ENCODE measurements around the gene DPP6.

DPP6 gene

GRCh38 chr7:154651501-154651900 lies 599.3 kb downstream of the DPP6 start:
- Histone ChIP-seq H3K4me3 (ENCODE audit: low read depth in 1 of 2, low read length in 1 of 2) (no peak overlapping the region), H3K4me1 (ENCODE audit: control insufficient read depth in 1 of 2, insufficient read depth in 1 of 2, low read depth in 1 of 2, low read length in 1 of 2) (no peaks in the 10 kb centered on the region), H3K27me3 (no peaks in the 10 kb centered on the region), H3K27ac (no peak overlapping the region), H3K9me3 (no peaks in the 10 kb centered on the region), H3K36me3 (no peaks in the 10 kb centered on the region)
- no peak for TF ChIP-seq CTCF (IDR thresholded peaks at IDR 0.05)

GRCh38 chr7:154652564-154652963 lies 600.4 kb downstream of the DPP6 start:
- no peaks in the 10 kb centered on the region for H3K27me3 ChIP-seq
- H3K9me3 ChIP-seq: no peaks in the 10 kb centered on the region
- TF ChIP-seq CTCF (IDR thresholded peaks at IDR 0.05): no peak
- H3K4me1 ChIP-seq (ENCODE audit: control insufficient read depth in 1 of 2, insufficient read depth in 1 of 2, low read depth in 1 of 2, low read length in 1 of 2): no peaks in the 10 kb centered on the region
- no peaks in the 10 kb centered on the region for H3K36me3 ChIP-seq
- no peak overlapping the region for H3K27ac ChIP-seq
- no peak overlapping the region for H3K4me3 ChIP-seq (ENCODE audit: low read depth in 1 of 2, low read length in 1 of 2)

GRCh38 chr7:154653281-154653680 lies 601.1 kb downstream of the DPP6 start:
- H3K4me1 ChIP-seq (ENCODE audit: control insufficient read depth in 1 of 2, insufficient read depth in 1 of 2, low read depth in 1 of 2, low read length in 1 of 2): no peaks in the 10 kb centered on the region
- H3K27me3 ChIP-seq: no peaks in the 10 kb centered on the region
- no peak for TF ChIP-seq CTCF (IDR thresholded peaks at IDR 0.05)
- no peaks in the 10 kb centered on the region for H3K9me3 ChIP-seq
- no peak overlapping the region for H3K27ac ChIP-seq
- no peaks in the 10 kb centered on the region for H3K36me3 ChIP-seq
- no peak overlapping the region for H3K4me3 ChIP-seq (ENCODE audit: low read depth in 1 of 2, low read length in 1 of 2)

- Histone ChIP-seq H3K27me3 (no peaks in the 10 kb centered on the region), H3K4me3 (ENCODE audit: low read depth in 1 of 2, low read length in 1 of 2) (no peak overlapping the region), H3K4me1 (ENCODE audit: control insufficient read depth in 1 of 2, insufficient read depth in 1 of 2, low read depth in 1 of 2, low read length in 1 of 2) (no peaks in the 10 kb centered on the region)
Measured at GRCh38 chr7:154656618-154657017, 604.4 kb downstream of the DPP6 start.

GRCh38 chr7:154666768-154667167 lies 614.6 kb downstream of the DPP6 start:
- TF ChIP-seq CTCF (IDR thresholded peaks at IDR 0.05): no peak
- Histone ChIP-seq H3K27me3 (no peaks in the 10 kb centered on the region), H3K4me1 (ENCODE audit: control insufficient read depth in 1 of 2, insufficient read depth in 1 of 2, low read depth in 1 of 2, low read length in 1 of 2) (no peaks in the 10 kb centered on the region), H3K9me3 (no peaks in the 10 kb centered on the region), H3K36me3 (no peaks in the 10 kb centered on the region), H3K4me3 (ENCODE audit: low read depth in 1 of 2, low read length in 1 of 2) (no peak overlapping the region), H3K27ac (no peak overlapping the region)

More at GRCh38 chr7:154656618-154657017, 604.4 kb downstream of the DPP6 start:
- TF ChIP-seq CTCF (IDR thresholded peaks at IDR 0.05): no peak
- H3K9me3 ChIP-seq: no peaks in the 10 kb centered on the region
- H3K27ac ChIP-seq: no peak overlapping the region
- H3K36me3 ChIP-seq: no peaks in the 10 kb centered on the region

All from neutrophil (primary cell).